Hepatocyte (in vitro differentiated cells): ENCODE results near the gene EFL1. TPM values are rescaled to one million over a fixed set of nuclear protein-coding genes. Genes with fewer than 3 reads are reported as not detected.

Source experiments
- DNase-seq: peaks from one replicate; pipeline ENCODE4 v3.0.0-alpha.2; 2016; ENCODE audit warnings: low spot score
- H2AFZ ChIP-seq: fragments of 200-600 bp; sonication (generic); 2 replicates; pipeline ENCODE4 v1.6.0; 2016; ENCODE audit warnings: antibody characterized with exemption, mild to moderate bottlenecking
- H3K27ac ChIP-seq: fragments of 200-600 bp; sonication (generic); 2 replicates; pipeline ENCODE4 v1.5.1; 2016; ENCODE audit warnings: mild to moderate bottlenecking
- H3K27me3 ChIP-seq: fragments of 200-600 bp; sonication (generic); 2 replicates; pipeline ENCODE4 v1.6.1; 2016
- H3K36me3 ChIP-seq: fragments of 200-600 bp; sonication (generic); replicated peaks from 2 replicates; pipeline ENCODE4 v1.5.1; 2016; ENCODE audit warnings: low read depth; ENCODE audit not compliant: insufficient read depth
- H3K4me1 ChIP-seq: fragments of 200-600 bp; sonication (generic); 2 replicates; pipeline ENCODE4 v1.5.1; 2016; ENCODE audit warnings: mild to moderate bottlenecking, moderate library complexity; ENCODE audit not compliant: insufficient read depth
- H3K4me2 ChIP-seq: fragments of 200-600 bp; sonication (generic); 2 replicates; pipeline ENCODE4 v1.6.0; 2016
- H3K4me3 ChIP-seq: fragments of 200-600 bp; sonication (generic); 2 replicates; pipeline ENCODE4 v1.5.1; 2016; ENCODE audit warnings: mild to moderate bottlenecking
- H3K79me2 ChIP-seq: fragments of 200-600 bp; sonication (generic); 2 replicates; pipeline ENCODE4 v1.6.0; 2017; ENCODE audit warnings: mild to moderate bottlenecking
- H3K9me2 ChIP-seq: fragments of 200-600 bp; sonication (generic); replicated peaks from 2 replicates; pipeline ENCODE4 v1.6.0; 2017; ENCODE audit warnings: mild to moderate bottlenecking; ENCODE audit not compliant: insufficient read depth
- H3K9me3 ChIP-seq: fragments of 200-600 bp; sonication (generic); 2 replicates; pipeline ENCODE4 v1.5.1; 2016; ENCODE audit warnings: low read depth, mild to moderate bottlenecking
- H4K20me1 ChIP-seq: fragments of 200-600 bp; sonication (generic); 2 replicates; pipeline ENCODE4 v1.6.0; 2016; ENCODE audit warnings: mild to moderate bottlenecking; ENCODE audit not compliant: insufficient read depth, poor library complexity, severe bottlenecking
- EZH2 ChIP-seq: fragments of 200-600 bp; sonication (generic); IDR thresholded peaks from 2 replicates; pipeline ENCODE4 v1.6.1; 2016; ENCODE audit warnings: antibody characterized with exemption, mild to moderate bottlenecking, borderline replicate concordance
- EZH2phosphoT487 ChIP-seq: fragments of 200-600 bp; sonication (generic); IDR thresholded peaks from one replicate; pipeline ENCODE4 v1.6.1; 2018; ENCODE audit warnings: antibody characterized with exemption, mild to moderate bottlenecking, low read depth, moderate library complexity; ENCODE audit not compliant: unreplicated experiment, severe bottlenecking
- WGBS: methylation state at CpG from one replicate; pipeline ENCODE4 v1.1.6; 2016; ENCODE audit warnings: low lambda C conversion rate; ENCODE audit errors: missing lambda C conversion rate; 5-methylcytosine and 5-hydroxymethylcytosine counted together
- polyA plus RNA-seq: library from polyadenylated mRNA; unstranded; fragments of >200 nt; fragmentation: Nextera tagmentation; extraction: Ambion mirVana; gene quantifications from 2 replicates; pipeline ENCODE4 v1.2.1, GENCODE V29; 2016
- total RNA-seq: library from RNA; depleted of rRNA; stranded (reverse); fragments of >200 nt; gene quantifications from 2 replicates; pipeline ENCODE4 v1.2.3, GENCODE V29; 2014
- TF ChIP-seq, protein P1 (sequence below): fragments of 200-600 bp; sonication (generic); IDR thresholded peaks from 2 replicates; pipeline ENCODE4 v1.5.1; 2016; ENCODE audit warnings: antibody characterized with exemption, mild to moderate bottlenecking; ENCODE audit not compliant: poor library complexity

Gene EFL1
- total and polyA plus RNA-seq, 2 experiments from 2014 or later, result 11.6 to 19.0 TPM

DNA sequence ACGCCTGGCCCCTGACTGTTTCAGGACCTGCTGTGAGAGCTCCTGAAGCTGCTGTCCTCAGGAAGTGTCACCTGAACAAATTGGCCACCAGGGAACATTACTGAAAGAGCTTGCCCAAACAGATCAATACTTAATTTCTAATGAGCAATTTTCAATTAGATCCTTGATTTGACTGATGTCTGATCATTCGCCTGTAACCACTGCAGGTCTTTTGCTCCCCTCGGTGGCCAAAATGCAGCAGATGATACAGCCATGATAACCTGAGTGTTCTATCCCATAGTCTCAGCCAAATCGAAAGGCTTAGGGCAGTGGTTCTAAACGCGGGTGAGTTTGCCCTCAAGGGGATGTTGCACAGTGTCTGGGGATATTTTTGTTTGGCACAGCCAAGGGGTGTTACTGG, 159.1 kb downstream of the EFL1 start:
- Histone ChIP-seq H3K27me3 (no peaks in the 10 kb centered on the region), H3K36me3 (no peaks in the 10 kb centered on the region), H3K79me2 (no peaks in the 10 kb centered on the region), H3K9me3 (no peaks in the 10 kb centered on the region), H3K27ac (no peak overlapping the region), H3K4me1 (no peaks in the 10 kb centered on the region), H3K4me3 (no peak overlapping the region), H2AFZ (no peak overlapping the region), H3K4me2 (no peak overlapping the region), H4K20me1 (no peaks in the 10 kb centered on the region), H3K9me2 (no peaks in the 10 kb centered on the region)
- DNase-seq, result no peak
- TF ChIP-seq EZH2phosphoT487 (no peak), EZH2 (no peak)
- TF ChIP-seq, protein P1, sequence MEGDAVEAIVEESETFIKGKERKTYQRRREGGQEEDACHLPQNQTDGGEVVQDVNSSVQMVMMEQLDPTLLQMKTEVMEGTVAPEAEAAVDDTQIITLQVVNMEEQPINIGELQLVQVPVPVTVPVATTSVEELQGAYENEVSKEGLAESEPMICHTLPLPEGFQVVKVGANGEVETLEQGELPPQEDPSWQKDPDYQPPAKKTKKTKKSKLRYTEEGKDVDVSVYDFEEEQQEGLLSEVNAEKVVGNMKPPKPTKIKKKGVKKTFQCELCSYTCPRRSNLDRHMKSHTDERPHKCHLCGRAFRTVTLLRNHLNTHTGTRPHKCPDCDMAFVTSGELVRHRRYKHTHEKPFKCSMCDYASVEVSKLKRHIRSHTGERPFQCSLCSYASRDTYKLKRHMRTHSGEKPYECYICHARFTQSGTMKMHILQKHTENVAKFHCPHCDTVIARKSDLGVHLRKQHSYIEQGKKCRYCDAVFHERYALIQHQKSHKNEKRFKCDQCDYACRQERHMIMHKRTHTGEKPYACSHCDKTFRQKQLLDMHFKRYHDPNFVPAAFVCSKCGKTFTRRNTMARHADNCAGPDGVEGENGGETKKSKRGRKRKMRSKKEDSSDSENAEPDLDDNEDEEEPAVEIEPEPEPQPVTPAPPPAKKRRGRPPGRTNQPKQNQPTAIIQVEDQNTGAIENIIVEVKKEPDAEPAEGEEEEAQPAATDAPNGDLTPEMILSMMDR, result no peak
- 87% methylated on average over 6 of the region's 6 CpGs for WGBS

DNA sequence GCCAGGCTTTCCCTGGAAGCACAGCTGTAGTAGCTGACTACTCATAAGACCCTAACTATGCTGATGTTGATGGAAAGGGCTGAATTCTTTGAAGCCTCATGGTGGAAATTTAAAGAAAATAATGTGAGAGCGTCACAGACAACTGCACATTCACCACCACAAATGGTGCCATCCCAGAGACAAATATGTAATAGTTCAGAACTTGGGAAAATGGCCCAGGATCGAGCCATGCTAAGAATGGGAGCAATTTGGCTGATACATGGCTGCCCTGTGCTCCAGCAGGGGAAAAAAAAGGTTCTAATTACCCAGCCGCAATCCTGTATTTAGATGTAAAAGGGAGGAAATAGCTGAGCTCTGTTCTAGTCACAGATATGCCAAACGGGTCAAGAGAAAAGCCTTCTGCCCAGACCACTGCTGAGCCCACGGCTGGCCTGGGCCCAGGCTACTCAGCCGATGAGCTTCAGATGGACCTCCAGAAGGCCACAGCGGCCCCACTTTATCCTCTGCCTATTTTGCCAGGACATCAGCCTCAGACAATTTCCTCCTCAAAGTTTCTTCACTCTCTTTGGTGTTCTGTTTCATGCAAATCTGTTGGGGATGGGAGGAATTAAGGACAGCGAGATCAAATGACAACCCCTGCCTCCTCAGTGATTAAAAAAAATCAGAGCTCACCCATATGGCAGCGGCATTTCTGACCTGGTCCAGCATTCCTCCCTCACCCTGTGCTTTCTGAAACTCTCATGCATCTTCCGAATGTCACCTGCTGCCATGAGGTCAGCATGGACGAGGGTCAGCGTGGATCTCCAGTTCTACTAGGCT, 162.2 kb downstream of the EFL1 start:
- no peak for DNase-seq
- H3K9me2 ChIP-seq, result no peaks in the 10 kb centered on the region
- H2AFZ ChIP-seq, result no peak overlapping the region
- H3K9me3 ChIP-seq, result no peaks in the 10 kb centered on the region
- H3K79me2 ChIP-seq, result no peaks in the 10 kb centered on the region
- H3K4me1 ChIP-seq, result no peaks in the 10 kb centered on the region
- TF ChIP-seq EZH2phosphoT487 (no peak), EZH2 (no peak)
- no peaks in the 10 kb centered on the region for H4K20me1 ChIP-seq
- no peak overlapping the region for H3K4me3 ChIP-seq
- H3K27ac ChIP-seq, result no peak overlapping the region
- no peaks in the 10 kb centered on the region for H3K27me3 ChIP-seq
- no peak overlapping the region for H3K4me2 ChIP-seq
- WGBS, result 54% methylated on average over 12 of the region's 12 CpGs
- no peaks in the 10 kb centered on the region for H3K36me3 ChIP-seq

DNA sequence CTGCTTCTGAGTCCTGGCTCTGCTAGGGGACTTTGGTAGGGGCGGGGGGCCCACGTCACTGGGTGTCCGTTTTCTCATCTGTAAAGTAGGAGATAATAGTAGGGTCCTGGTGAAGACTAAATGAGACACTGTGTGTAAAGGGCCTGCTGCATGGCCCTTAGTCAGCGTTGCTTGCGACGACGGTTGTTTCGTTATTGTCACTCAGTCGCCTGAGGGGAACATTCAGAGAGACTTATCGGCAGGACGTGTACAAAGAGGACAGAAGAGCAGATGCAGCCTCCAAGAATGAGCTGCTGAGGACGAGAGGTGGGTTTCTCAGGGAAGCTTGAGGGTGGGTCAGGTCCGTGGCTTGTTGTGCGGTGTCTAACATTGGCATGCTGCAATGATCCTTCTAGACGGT, 163.9 kb downstream of the EFL1 start:
- Histone ChIP-seq H3K79me2 (no peaks in the 10 kb centered on the region), H4K20me1 (no peaks in the 10 kb centered on the region), H3K27me3 (no peaks in the 10 kb centered on the region), H3K4me3 (no peak overlapping the region), H3K9me2 (no peaks in the 10 kb centered on the region), H3K27ac (no peak overlapping the region), H3K36me3 (no peaks in the 10 kb centered on the region), H2AFZ (no peak overlapping the region), H3K4me2 (no peak overlapping the region), H3K4me1 (no peaks in the 10 kb centered on the region), H3K9me3 (no peaks in the 10 kb centered on the region)
- TF ChIP-seq EZH2 (no peak), EZH2phosphoT487 (no peak)
- TF ChIP-seq, protein P1, result no peak
- DNase-seq, result no peak
- WGBS, result 91% methylated on average over 15 of the region's 15 CpGs

DNA sequence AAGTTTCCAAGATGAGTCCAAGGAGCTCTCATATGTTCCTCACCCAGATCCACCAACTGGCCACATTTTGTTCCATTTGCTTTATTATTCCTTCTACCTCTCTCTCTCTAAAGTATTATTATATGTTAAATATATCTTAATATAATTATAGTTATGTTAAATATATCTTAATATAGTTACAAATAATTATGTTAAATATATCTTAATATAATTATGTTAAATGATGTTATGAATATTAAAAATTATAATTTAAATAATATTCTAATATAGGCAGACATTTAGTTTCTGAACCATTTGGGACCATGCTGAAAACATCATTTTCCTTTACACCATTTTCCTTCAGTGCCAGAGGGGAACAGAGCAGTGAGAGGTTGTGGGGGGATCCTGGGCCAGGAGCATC, 166.7 kb downstream of the EFL1 start:
- Histone ChIP-seq H3K27me3 (no peaks in the 10 kb centered on the region), H3K4me1 (no peaks in the 10 kb centered on the region), H3K9me3 (no peaks in the 10 kb centered on the region), H3K4me3 (no peak overlapping the region), H3K36me3 (no peaks in the 10 kb centered on the region), H3K27ac (no peak overlapping the region), H4K20me1 (no peaks in the 10 kb centered on the region), H3K79me2 (no peaks in the 10 kb centered on the region), H3K9me2 (no peaks in the 10 kb centered on the region), H2AFZ (no peak overlapping the region), H3K4me2 (no peak overlapping the region)
- no peak for DNase-seq
- no peak for TF ChIP-seq EZH2
- TF ChIP-seq EZH2phosphoT487, result no peak
- TF ChIP-seq, protein P1, result no peak
